Measurements from ENCODE around the gene ELN.

Gene ELN

DNA sequence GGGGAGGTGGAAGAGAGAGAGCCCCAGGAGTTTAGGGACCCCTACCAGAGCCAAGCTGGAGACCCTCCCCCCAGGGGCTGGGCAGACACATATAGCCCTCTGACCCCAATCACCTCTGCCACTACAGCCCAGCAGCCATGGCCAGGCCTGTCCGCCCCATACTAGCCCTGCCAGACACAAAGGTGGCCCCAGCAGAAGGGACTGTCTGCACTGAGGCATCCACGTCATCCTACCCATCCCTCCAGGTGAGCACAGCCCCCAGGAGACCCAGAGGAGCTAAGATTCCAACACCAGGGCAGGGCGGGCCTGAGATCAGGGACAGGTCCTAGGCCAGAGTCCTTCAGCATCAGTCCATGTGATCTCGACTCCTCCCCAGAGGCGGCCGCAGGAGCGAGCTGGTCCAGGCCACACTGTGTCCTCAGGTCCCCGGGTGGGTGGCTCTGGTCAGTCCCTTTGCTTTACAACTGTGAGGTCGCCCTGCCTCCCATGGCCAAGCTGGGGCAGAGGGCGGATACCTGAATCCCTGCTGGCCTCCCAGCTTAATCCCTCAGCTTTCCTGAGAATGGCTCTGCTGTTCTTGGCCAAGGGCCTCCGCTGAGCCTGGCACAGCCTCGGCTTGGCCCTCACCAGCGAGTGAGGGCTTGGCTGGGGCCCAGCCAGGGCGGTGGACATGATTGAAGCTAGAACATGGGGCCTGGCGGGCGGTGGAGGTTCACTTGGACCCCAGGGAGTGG, 14.3 kb upstream of the ELN start:
- no peak for DNase-seq (ENCODE audit: low spot score)
- in situ Hi-C loops (cut with MboI; ENCODE audit: low pct_unique_long_range_greater_than_20kb, low sequenced_read_pairs, unreplicated experiment): no loop called here
- TF ChIP-seq, protein P1, sequence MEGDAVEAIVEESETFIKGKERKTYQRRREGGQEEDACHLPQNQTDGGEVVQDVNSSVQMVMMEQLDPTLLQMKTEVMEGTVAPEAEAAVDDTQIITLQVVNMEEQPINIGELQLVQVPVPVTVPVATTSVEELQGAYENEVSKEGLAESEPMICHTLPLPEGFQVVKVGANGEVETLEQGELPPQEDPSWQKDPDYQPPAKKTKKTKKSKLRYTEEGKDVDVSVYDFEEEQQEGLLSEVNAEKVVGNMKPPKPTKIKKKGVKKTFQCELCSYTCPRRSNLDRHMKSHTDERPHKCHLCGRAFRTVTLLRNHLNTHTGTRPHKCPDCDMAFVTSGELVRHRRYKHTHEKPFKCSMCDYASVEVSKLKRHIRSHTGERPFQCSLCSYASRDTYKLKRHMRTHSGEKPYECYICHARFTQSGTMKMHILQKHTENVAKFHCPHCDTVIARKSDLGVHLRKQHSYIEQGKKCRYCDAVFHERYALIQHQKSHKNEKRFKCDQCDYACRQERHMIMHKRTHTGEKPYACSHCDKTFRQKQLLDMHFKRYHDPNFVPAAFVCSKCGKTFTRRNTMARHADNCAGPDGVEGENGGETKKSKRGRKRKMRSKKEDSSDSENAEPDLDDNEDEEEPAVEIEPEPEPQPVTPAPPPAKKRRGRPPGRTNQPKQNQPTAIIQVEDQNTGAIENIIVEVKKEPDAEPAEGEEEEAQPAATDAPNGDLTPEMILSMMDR (IDR thresholded peaks at IDR 0.05; ENCODE audit: extremely low read depth, insufficient read depth, missing control alignments): no peak

DNA sequence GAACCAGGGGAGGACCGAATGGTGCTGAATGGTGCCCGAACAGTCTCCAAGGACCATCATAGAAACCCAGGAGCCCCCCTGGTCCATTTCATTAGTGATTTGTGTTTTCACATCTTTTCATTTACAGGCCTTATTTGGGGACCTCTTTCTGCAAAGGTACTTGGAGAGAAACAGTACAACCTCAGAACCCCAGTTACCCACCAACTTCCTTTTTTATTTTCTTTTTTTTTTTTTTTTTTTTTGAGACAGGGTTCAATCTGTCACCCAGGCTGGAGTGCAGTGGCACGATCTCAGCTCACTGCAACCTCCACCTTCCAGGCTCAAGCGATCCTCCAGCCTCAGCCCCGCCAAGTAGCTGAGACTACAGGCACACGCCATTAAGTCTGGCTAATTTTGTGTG, 13.0 kb upstream of the ELN start:
- DNase-seq (ENCODE audit: low spot score): no peak

DNA sequence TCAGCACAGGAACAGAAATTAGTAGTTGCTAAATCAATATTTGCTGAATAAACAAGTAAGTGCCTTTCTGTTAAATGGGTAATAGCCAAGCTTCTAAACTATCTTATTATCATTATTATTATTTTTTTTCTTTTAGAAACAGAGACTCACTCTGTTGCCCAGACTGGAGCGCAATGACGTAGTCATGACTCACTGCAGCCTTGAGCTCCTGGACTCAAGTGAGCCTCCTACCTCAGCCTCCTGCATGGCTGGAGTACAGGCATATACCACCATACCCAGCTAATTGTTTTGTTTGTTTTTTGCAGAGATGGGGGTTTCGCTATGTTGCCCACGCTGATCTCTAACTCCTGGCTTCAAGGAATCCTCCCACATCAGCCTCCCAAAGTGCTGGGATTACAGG, 12.3 kb upstream of the ELN start:
- DNase-seq (ENCODE audit: low spot score): no peak
- in situ Hi-C loops (cut with MboI; ENCODE audit: low pct_unique_long_range_greater_than_20kb, low sequenced_read_pairs, unreplicated experiment): no loop called here
- TF ChIP-seq, protein P1 (IDR thresholded peaks at IDR 0.05; ENCODE audit: extremely low read depth, insufficient read depth, missing control alignments): no peak

More for the DNA sequence above, 13.0 kb upstream of the ELN start:
- TF ChIP-seq, protein P1 (IDR thresholded peaks at IDR 0.05; ENCODE audit: extremely low read depth, insufficient read depth, missing control alignments): no peak
- in situ Hi-C loops (cut with MboI; ENCODE audit: low pct_unique_long_range_greater_than_20kb, low sequenced_read_pairs, unreplicated experiment): no loop called here

DNA sequence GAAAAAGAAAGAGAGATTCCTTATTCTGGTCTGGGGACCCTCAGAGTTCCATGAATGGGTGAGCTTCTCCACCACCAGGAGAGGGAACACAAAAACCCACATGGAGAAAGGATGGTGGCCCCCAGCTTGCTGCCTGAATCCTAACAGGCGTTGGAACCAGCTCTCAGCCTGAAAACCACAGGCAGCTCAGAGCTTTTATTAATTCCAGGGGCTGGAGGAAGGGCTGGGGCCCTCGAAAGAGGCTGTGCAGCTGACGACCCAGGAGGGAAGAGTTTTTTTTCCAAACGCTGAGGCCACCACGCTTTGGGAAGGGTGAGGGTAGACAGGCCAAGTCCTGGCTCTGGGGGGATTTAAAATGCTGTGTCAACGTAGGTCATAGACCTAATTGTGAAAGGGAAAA, 10.8 kb upstream of the ELN start:
- in situ Hi-C loops (cut with MboI; ENCODE audit: low pct_unique_long_range_greater_than_20kb, low sequenced_read_pairs, unreplicated experiment): no loop called here
- no peak for DNase-seq (ENCODE audit: low spot score)
- TF ChIP-seq, protein P1 (IDR thresholded peaks at IDR 0.05; ENCODE audit: extremely low read depth, insufficient read depth, missing control alignments): no peak

DNA sequence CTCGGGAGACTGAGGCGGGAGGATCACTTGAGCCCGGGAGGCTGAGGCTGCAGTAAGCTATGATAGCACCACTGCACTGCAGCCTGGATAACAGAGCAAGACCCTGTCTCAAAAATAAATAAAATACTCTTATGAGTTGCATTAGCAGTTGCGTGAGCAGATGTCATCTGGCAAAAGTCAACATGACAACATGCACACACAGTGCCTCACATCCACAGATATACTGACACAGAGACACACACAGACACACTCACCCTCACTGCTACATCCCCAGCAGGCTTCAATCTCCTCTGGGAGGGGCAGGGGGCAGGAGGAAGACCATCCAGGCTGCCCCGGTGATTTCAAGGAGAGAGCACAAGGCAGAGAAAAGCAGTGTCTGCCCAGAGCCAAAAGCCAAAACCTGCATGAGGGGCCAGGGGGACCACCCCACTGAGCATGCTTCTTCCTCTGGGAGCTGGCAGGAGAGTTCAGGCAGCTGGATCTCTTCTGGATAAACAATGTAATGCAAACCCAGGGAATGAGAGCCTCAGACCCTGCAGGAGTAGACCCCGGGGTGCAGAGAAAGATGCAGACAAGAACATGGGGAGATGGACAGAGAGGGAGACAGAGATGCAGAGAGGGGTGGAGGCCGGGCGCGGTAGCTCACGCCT, 9.6 kb upstream of the ELN start:
- TF ChIP-seq, protein P1 (IDR thresholded peaks at IDR 0.05; ENCODE audit: extremely low read depth, insufficient read depth, missing control alignments): no peak
- DNase-seq (ENCODE audit: low spot score): no peak
- in situ Hi-C loops (cut with MboI; ENCODE audit: low pct_unique_long_range_greater_than_20kb, low sequenced_read_pairs, unreplicated experiment): no loop called here

DNA sequence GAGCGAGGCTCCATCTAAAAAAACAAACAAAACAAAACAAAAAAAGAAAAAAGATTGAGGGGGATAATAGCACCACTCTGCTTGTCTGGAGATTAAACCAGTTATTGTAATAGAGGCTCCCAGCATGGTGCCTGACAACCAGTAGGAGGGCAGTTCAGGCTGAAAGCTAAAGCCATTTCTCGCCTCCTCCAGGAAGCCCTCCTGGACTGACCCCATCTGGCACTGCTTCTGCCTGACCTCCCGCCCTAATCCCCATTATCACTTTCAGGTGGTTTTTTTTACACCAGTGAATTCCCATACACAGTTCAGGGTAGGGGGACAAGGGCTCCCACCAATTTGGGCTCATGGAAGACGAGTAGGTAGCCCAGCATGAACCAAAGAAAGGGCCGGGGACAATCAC, 8.8 kb upstream of the ELN start:
- DNase-seq (ENCODE audit: low spot score): no peak
- in situ Hi-C loops (cut with MboI; ENCODE audit: low pct_unique_long_range_greater_than_20kb, low sequenced_read_pairs, unreplicated experiment): no loop called here
- TF ChIP-seq, protein P1 (IDR thresholded peaks at IDR 0.05; ENCODE audit: extremely low read depth, insufficient read depth, missing control alignments): no peak

Measured in GM13977 (cell line).